GM13977 (cell line): Measurements from ENCODE around the gene ASXL3.

Source experiments
- DNase-seq: peaks from one replicate; pipeline ENCODE4 v3.0.0; 2012; ENCODE audit warnings: low spot score
- CTCF ChIP-seq: IDR thresholded peaks from 2 replicates; pipeline ENCODE4 v1.5.1; 2012; ENCODE audit warnings: mild to moderate bottlenecking, control low read depth; ENCODE audit not compliant: insufficient read depth; ENCODE audit errors: extremely low read depth, missing control alignments
- in situ Hi-C: fragments of 300-500 bp; cut with MboI; formaldehyde crosslinking; loops from one replicate; pipeline ENCODE4 v1.12.0; 2022; ENCODE audit warnings: low sequenced_read_pairs, low pct_unique_long_range_greater_than_20kb, mixed read lengths, inconsistent platforms; ENCODE audit not compliant: unreplicated experiment

ASXL3 gene

GRCh38 chr18:33712719-33713118, 134.7 kb downstream of the ASXL3 start:
- no peak for DNase-seq
- TF ChIP-seq CTCF, result no peak
- in situ Hi-C loops, result no loop called here

- in situ Hi-C loops, result no loop called here
- no peak for TF ChIP-seq CTCF
- no peak for DNase-seq
Measured at GRCh38 chr18:33716061-33716683, 138.2 kb downstream of the ASXL3 start.

GRCh38 chr18:33717339-33717738, 139.3 kb downstream of the ASXL3 start:
- in situ Hi-C loops, result no loop called here
- TF ChIP-seq CTCF, result no peak
- DNase-seq, result no peak

- DNase-seq, result no peak
- no peak for TF ChIP-seq CTCF
- in situ Hi-C loops, result no loop called here
Measured at GRCh38 chr18:33720133-33720532, 142.1 kb downstream of the ASXL3 start.

- TF ChIP-seq CTCF, result no peak
- DNase-seq, result no peak
- in situ Hi-C loops, result no loop called here
Measured at GRCh38 chr18:33729556-33729955, 151.5 kb downstream of the ASXL3 start.

- DNase-seq, result no peak
- in situ Hi-C loops, result no loop called here
- no peak for TF ChIP-seq CTCF
Measured at GRCh38 chr18:33733376-33733775, 155.4 kb downstream of the ASXL3 start.
